SU-DHL-6 (cell line): Measurements from ENCODE around the gene ZCCHC17.

ENCODE experiments used
- H2AFZ ChIP-seq: fragments of 200-600 bp; sonication (generic); 2 replicates; pipeline ENCODE4 v1.6.1; 2014; ENCODE audit warnings: low read depth, mild to moderate bottlenecking, moderate library complexity, mixed read lengths, antibody characterized with exemption, low read length; ENCODE audit not compliant: severe bottlenecking
- H3F3A ChIP-seq: fragments of 200-600 bp; shearing (Covaris generic); 2 replicates; pipeline ENCODE4 v1.6.0; 2016; ENCODE audit warnings: antibody characterized with exemption, mild to moderate bottlenecking; ENCODE audit not compliant: insufficient read depth
- H3K27ac ChIP-seq: fragments of 200-600 bp; sonication (generic); 2 replicates; pipeline ENCODE4 v1.5.1; 2016; ENCODE audit warnings: low read depth, mild to moderate bottlenecking, low read length, moderate library complexity, mixed read lengths
- H3K27me3 ChIP-seq: fragments of 200-600 bp; sonication (generic), shearing (Covaris generic); 2 replicates; pipeline ENCODE4 v1.6.0; 2014; ENCODE audit warnings: mild to moderate bottlenecking, low read length
- H3K36me3 ChIP-seq: fragments of 200-600 bp; sonication (generic); 2 replicates; pipeline ENCODE4 v1.6.1; 2014; ENCODE audit warnings: mild to moderate bottlenecking, low read length, mixed read lengths
- H3K4me2 ChIP-seq: fragments of 300-600, 200-600 bp; shearing (Covaris generic), sonication (generic); 2 replicates; pipeline ENCODE4 v1.6.0; 2014; ENCODE audit warnings: low read length, low read depth, mild to moderate bottlenecking; ENCODE audit not compliant: poor library complexity, severe bottlenecking
- H3K4me3 ChIP-seq: fragments of 200-600 bp; sonication (generic); 2 replicates; pipeline ENCODE4 v1.5.1; 2014; ENCODE audit warnings: antibody characterized with exemption, low read length, mild to moderate bottlenecking, mixed read lengths; ENCODE audit not compliant: insufficient read depth, poor library complexity, severe bottlenecking
- H3K79me2 ChIP-seq: fragments of 200-600 bp; sonication (generic); 2 replicates; pipeline ENCODE4 v1.6.1; 2014; ENCODE audit warnings: mild to moderate bottlenecking, low read length, moderate library complexity; ENCODE audit not compliant: insufficient read depth
- H3K9ac ChIP-seq: fragments of 200-600 bp; sonication (generic); 2 replicates; pipeline ENCODE4 v1.7.0; 2014; ENCODE audit warnings: mild to moderate bottlenecking, low read length
- H3K9me2 ChIP-seq: fragments of 200-600 bp; sonication (generic); replicated peaks from 2 replicates; pipeline ENCODE4 v1.6.1; 2014; ENCODE audit warnings: low read length; ENCODE audit not compliant: insufficient read depth
- H3K9me3 ChIP-seq: fragments of 200-600 bp; sonication (generic); 2 replicates; pipeline ENCODE4 v1.6.1; 2014; ENCODE audit warnings: low read length, mixed read lengths; ENCODE audit not compliant: insufficient read depth
- H4K20me1 ChIP-seq: fragments of 200-600 bp; sonication (generic); 2 replicates; pipeline ENCODE4 v1.6.1; 2014; ENCODE audit warnings: low read depth, mild to moderate bottlenecking, antibody characterized with exemption, low read length, moderate library complexity, mixed read lengths
- EZH2phosphoT487 ChIP-seq: fragments of 200-600 bp; sonication (generic), shearing (Covaris generic); conservative IDR thresholded peaks from 2 replicates; pipeline ENCODE4 v1.6.1; 2018; ENCODE audit warnings: mild to moderate bottlenecking, antibody characterized with exemption, low read length, moderate library complexity, mixed read lengths
- TF ChIP-seq, protein P1 (sequence below): fragments of 200-600 bp; sonication (generic); IDR thresholded peaks from one replicate; pipeline ENCODE4 v1.5.1; 2017; ENCODE audit warnings: antibody characterized with exemption, mild to moderate bottlenecking, low read length, moderate library complexity; ENCODE audit not compliant: insufficient read depth, poor library complexity, severe bottlenecking

Gene ZCCHC17

DNA sequence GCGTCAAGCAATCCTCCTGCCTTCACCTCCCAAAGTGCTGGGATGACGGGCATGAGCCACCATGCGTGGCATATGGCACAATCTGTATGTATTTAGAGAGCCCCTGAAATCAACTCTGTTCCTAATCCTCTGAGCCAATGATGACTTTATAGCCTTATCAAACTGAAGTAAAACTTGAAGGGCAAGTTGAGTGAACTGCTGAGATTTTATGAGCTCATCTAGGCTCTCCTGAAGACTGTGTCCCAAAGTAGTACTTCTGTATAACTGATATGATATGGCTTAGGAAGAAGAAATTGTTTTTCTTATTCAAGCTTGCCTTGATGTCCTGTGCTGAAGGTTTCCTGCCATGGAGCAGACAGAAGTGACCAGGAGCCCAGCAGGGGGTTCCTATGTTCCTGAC is 33.4 kb upstream of the ZCCHC17 start:
- H3K36me3 ChIP-seq: peaks cover 42% of the 10 kb centered on the region
- H3K9me3 ChIP-seq: no peaks in the 10 kb centered on the region
- H3K27ac ChIP-seq: no peak overlapping the region
- H4K20me1 ChIP-seq: no peaks in the 10 kb centered on the region
- H3K79me2 ChIP-seq: no peaks in the 10 kb centered on the region
- no peak overlapping the region for H3K4me2 ChIP-seq
- H3K9ac ChIP-seq: no peak overlapping the region
- no peaks in the 10 kb centered on the region for H3K27me3 ChIP-seq
- H3K9me2 ChIP-seq: no peaks in the 10 kb centered on the region
- H3K4me3 ChIP-seq: no peak overlapping the region
- TF ChIP-seq EZH2phosphoT487: no peak
- TF ChIP-seq, protein P1, sequence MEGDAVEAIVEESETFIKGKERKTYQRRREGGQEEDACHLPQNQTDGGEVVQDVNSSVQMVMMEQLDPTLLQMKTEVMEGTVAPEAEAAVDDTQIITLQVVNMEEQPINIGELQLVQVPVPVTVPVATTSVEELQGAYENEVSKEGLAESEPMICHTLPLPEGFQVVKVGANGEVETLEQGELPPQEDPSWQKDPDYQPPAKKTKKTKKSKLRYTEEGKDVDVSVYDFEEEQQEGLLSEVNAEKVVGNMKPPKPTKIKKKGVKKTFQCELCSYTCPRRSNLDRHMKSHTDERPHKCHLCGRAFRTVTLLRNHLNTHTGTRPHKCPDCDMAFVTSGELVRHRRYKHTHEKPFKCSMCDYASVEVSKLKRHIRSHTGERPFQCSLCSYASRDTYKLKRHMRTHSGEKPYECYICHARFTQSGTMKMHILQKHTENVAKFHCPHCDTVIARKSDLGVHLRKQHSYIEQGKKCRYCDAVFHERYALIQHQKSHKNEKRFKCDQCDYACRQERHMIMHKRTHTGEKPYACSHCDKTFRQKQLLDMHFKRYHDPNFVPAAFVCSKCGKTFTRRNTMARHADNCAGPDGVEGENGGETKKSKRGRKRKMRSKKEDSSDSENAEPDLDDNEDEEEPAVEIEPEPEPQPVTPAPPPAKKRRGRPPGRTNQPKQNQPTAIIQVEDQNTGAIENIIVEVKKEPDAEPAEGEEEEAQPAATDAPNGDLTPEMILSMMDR: no peak
- H2AFZ ChIP-seq: no peak overlapping the region
- H3F3A ChIP-seq: no peaks in the 10 kb centered on the region

DNA sequence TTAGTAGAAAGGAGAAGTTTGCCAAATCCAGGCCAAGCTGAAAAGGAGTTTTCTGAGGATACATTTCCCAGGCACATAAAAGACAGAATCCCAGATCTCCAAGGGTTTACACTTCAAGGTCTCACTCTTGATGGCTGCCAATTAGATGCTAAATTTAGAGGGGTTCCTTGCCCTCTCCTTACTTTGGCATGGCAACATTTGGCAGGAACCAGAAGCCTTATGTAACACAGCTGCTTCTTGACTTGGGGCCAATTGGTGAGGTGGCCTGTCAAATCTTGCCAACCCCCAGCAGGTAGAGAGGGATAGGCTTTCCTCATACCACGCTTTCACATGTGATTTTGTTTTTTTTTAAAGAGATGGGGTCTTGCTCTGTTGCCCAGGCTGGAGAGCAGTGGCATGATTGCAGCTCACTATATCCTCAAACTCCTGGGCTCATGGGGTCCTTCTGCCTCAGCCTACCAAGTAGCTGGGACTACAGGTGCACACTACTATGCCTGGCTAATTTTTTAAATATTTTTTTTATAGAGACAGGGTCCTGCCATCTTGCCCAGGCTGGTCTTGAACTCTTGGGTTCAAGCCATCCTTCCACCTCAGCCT is 31.9 kb upstream of the ZCCHC17 start:
- Histone ChIP-seq H3K36me3 (peaks cover 41% of the 10 kb centered on the region), H4K20me1 (no peaks in the 10 kb centered on the region)
- no peak for TF ChIP-seq EZH2phosphoT487
- TF ChIP-seq, protein P1: no peak

GRCh38 chr1:31266547-31266946 is 30.3 kb upstream of the ZCCHC17 start:
- Histone ChIP-seq H3K9me3 (no peaks in the 10 kb centered on the region), H3K36me3 (peaks cover 43% of the 10 kb centered on the region)
- no peak for TF ChIP-seq EZH2phosphoT487
- TF ChIP-seq, protein P1: no peak

More for the DNA sequence above, 31.9 kb upstream of the ZCCHC17 start:
- H3K4me3 ChIP-seq: no peak overlapping the region
- H3K4me2 ChIP-seq: no peak overlapping the region
- no peak overlapping the region for H2AFZ ChIP-seq
- no peak overlapping the region for H3K9ac ChIP-seq
- H3F3A ChIP-seq: no peaks in the 10 kb centered on the region
- H3K9me3 ChIP-seq: no peaks in the 10 kb centered on the region
- no peaks in the 10 kb centered on the region for H3K79me2 ChIP-seq
- no peak overlapping the region for H3K27ac ChIP-seq
- no peaks in the 10 kb centered on the region for H3K9me2 ChIP-seq
- H3K27me3 ChIP-seq: no peaks in the 10 kb centered on the region

More at GRCh38 chr1:31266547-31266946, 30.3 kb upstream of the ZCCHC17 start:
- no peak overlapping the region for H3K9ac ChIP-seq
- no peaks in the 10 kb centered on the region for H4K20me1 ChIP-seq
- no peak overlapping the region for H3K4me2 ChIP-seq
- no peak overlapping the region for H3K4me3 ChIP-seq
- H2AFZ ChIP-seq: no peak overlapping the region
- no peaks in the 10 kb centered on the region for H3K27me3 ChIP-seq
- no peaks in the 10 kb centered on the region for H3K79me2 ChIP-seq
- H3F3A ChIP-seq: no peaks in the 10 kb centered on the region
- no peak overlapping the region for H3K27ac ChIP-seq
- no peaks in the 10 kb centered on the region for H3K9me2 ChIP-seq
